Endodermal cell (in vitro differentiated cells): ENCODE measurements around the gene DNM3. TPM values are rescaled to one million over a fixed set of nuclear protein-coding genes. Genes with fewer than 3 reads are reported as not detected.

ENCODE experiments used
- DNase-seq: peaks from one replicate; pipeline ENCODE4 v3.0.0-alpha.2; 2017
- H3K27ac ChIP-seq: 2 replicates; pipeline ENCODE4 v1.5.1; 2013; ENCODE audit warnings: mild to moderate bottlenecking, low read depth, low read length, moderate library complexity
- H3K27me3 ChIP-seq: 2 replicates; pipeline ENCODE4 v1.6.1; 2013; ENCODE audit warnings: mild to moderate bottlenecking, low read length, moderate library complexity; ENCODE audit not compliant: insufficient read depth, control insufficient read depth, poor library complexity, severe bottlenecking
- H3K36me3 ChIP-seq: 2 replicates; pipeline ENCODE4 v1.7.0; 2013; ENCODE audit warnings: mild to moderate bottlenecking, low read length, moderate library complexity; ENCODE audit not compliant: control insufficient read depth, insufficient read depth
- H3K4me1 ChIP-seq: one replicate; pipeline ENCODE4 v1.7.0; 2013; ENCODE audit warnings: low read length; ENCODE audit not compliant: control insufficient read depth, insufficient read depth
- H3K4me3 ChIP-seq: 2 replicates; pipeline ENCODE4 v1.5.1; 2013; ENCODE audit warnings: mild to moderate bottlenecking, low read length, moderate library complexity
- H3K9ac ChIP-seq: 2 replicates; pipeline ENCODE4 v1.6.1; 2013; ENCODE audit warnings: mild to moderate bottlenecking, low read length, moderate library complexity; ENCODE audit not compliant: poor library complexity, severe bottlenecking; ENCODE audit errors: extremely low read depth
- H3K9me3 ChIP-seq: 2 replicates; pipeline ENCODE4 v1.6.1; 2013; ENCODE audit warnings: mild to moderate bottlenecking, low read length, moderate library complexity; ENCODE audit not compliant: control insufficient read depth
- H3K27ac Mint-ChIP-seq: 2 replicates; pipeline ENCODE4 v1.8.0; 2020; ENCODE audit warnings: mixed read lengths
- H3K27me3 Mint-ChIP-seq: 2 replicates; pipeline ENCODE4 v1.8.0; 2021; ENCODE audit warnings: mild to moderate bottlenecking, mixed read lengths; ENCODE audit not compliant: insufficient read depth
- H3K36me3 Mint-ChIP-seq: 2 replicates; pipeline ENCODE4 v1.8.0; 2020; ENCODE audit warnings: low read depth, mixed read lengths
- H3K4me1 Mint-ChIP-seq: 2 replicates; pipeline ENCODE4 v1.8.0; 2020; ENCODE audit warnings: mixed read lengths
- H3K4me3 Mint-ChIP-seq: 2 replicates; pipeline ENCODE4 v1.8.0; 2020; ENCODE audit warnings: mild to moderate bottlenecking, moderate library complexity, mixed read lengths
- H3K9me3 Mint-ChIP-seq: 2 replicates; pipeline ENCODE4 v1.8.0; 2020; ENCODE audit warnings: mild to moderate bottlenecking, mixed read lengths
- WGBS, 2 experiments: methylation state at CpG; one replicate each; pipeline versions ENCODE4 v1.1.5 to v1.1.7; 2013; ENCODE audit warnings: missing lambda C conversion rate in 2 of 2, mixed read lengths in 1 of 2; ENCODE audit not compliant: insufficient coverage in 1 of 2, insufficient read length in 1 of 2; 5-methylcytosine and 5-hydroxymethylcytosine counted together
- total RNA-seq, 2 donors: library from RNA; stranded (reverse); fragmentation: NEBNext Ultra II Directional in 1 of 2; extraction: Animal tissue kit (Norgen Biotek cat#: 25700) in 1 of 2; gene quantifications; 2 replicates in 1 of 2; 3 replicates in 1 of 2; pipeline ENCODE4 v1.2.1, GENCODE V29; 2021
- TF ChIP-seq, protein P1 (sequence below): fragments of 200-600 bp; sonication (generic); conservative IDR thresholded peaks from 2 replicates; pipeline ENCODE4 v1.5.0; 2021; ENCODE audit warnings: antibody characterized with exemption, mild to moderate bottlenecking

Gene DNM3
- total RNA-seq, 2 donors from 2014 or later, result 0.53 to 1.8 TPM

DNA sequence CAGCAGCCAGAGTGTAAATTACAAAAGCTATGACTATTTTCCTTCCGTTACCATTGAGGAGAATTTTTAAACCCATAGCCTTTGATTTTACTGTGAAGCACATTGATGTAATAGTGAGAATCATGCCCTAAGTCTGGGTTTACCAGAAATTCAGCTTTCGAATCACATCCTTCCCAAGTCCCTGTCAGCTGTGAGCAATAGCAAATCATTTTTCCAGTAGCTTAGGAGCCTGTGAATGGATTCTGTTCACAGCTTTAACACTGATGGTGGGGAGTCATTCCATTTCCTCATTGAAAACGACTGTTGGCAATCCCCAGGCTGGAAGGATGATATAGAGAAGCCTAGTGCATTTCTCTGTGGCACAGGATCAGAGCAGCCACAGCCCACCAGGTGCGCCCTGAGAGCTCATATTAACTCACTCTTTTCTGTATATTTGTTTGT lies 497.0 kb downstream of the DNM3 start:
- WGBS, 2 experiments, result 52 to 84% methylated on average over 2 to 4 of the region's 4 CpGs

DNA sequence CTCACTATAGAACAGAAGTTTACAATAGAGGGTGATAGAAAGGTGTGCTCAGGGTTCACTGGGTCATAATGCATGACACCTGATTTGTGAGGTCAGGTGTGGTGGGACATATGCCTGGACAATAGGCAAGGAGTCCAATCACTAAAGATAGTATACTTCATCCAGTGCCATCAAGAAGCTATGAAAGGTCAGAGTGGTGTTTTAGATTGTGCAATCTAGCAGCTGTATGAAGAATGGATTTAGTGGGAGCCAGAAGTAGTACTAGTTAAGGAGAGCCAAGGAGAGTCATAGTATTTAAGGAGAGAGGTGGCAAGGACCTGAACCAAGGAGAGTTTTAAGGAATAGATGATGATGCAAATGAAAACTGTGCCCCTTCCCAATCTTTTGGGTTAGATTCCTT lies 498.5 kb downstream of the DNM3 start:
- H3K36me3 Mint-ChIP-seq, result no peaks in the 10 kb centered on the region
- Histone ChIP-seq H3K36me3 (no peaks in the 10 kb centered on the region), H3K9ac (no peak overlapping the region), H3K4me1 (peaks cover 2% of the 10 kb centered on the region), H3K27me3 (no peaks in the 10 kb centered on the region), H3K4me3 (no peak overlapping the region), H3K9me3 (no peaks in the 10 kb centered on the region), H3K27ac (no peak overlapping the region)
- no peaks in the 10 kb centered on the region for H3K9me3 Mint-ChIP-seq
- TF ChIP-seq, protein P1, sequence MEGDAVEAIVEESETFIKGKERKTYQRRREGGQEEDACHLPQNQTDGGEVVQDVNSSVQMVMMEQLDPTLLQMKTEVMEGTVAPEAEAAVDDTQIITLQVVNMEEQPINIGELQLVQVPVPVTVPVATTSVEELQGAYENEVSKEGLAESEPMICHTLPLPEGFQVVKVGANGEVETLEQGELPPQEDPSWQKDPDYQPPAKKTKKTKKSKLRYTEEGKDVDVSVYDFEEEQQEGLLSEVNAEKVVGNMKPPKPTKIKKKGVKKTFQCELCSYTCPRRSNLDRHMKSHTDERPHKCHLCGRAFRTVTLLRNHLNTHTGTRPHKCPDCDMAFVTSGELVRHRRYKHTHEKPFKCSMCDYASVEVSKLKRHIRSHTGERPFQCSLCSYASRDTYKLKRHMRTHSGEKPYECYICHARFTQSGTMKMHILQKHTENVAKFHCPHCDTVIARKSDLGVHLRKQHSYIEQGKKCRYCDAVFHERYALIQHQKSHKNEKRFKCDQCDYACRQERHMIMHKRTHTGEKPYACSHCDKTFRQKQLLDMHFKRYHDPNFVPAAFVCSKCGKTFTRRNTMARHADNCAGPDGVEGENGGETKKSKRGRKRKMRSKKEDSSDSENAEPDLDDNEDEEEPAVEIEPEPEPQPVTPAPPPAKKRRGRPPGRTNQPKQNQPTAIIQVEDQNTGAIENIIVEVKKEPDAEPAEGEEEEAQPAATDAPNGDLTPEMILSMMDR, result no peak
- no peak overlapping the region for H3K27ac Mint-ChIP-seq
- no peaks in the 10 kb centered on the region for H3K27me3 Mint-ChIP-seq
- no peak for DNase-seq
- H3K4me3 Mint-ChIP-seq, result no peak overlapping the region
- H3K4me1 Mint-ChIP-seq, result peaks cover 25% of the 10 kb centered on the region

More for the DNA sequence above, 497.0 kb downstream of the DNM3 start:
- TF ChIP-seq, protein P1, result no peak
- Histone ChIP-seq H3K36me3 (no peaks in the 10 kb centered on the region), H3K27ac (no peak overlapping the region), H3K9ac (no peak overlapping the region), H3K4me3 (no peak overlapping the region), H3K4me1 (peaks cover 2% of the 10 kb centered on the region), H3K27me3 (no peaks in the 10 kb centered on the region), H3K9me3 (no peaks in the 10 kb centered on the region)
- no peak for DNase-seq
- no peaks in the 10 kb centered on the region for H3K27me3 Mint-ChIP-seq
- no peak overlapping the region for H3K4me3 Mint-ChIP-seq
- no peaks in the 10 kb centered on the region for H3K36me3 Mint-ChIP-seq
- peaks cover 13% of the 10 kb centered on the region for H3K4me1 Mint-ChIP-seq
- H3K9me3 Mint-ChIP-seq, result no peaks in the 10 kb centered on the region
- no peak overlapping the region for H3K27ac Mint-ChIP-seq

DNA sequence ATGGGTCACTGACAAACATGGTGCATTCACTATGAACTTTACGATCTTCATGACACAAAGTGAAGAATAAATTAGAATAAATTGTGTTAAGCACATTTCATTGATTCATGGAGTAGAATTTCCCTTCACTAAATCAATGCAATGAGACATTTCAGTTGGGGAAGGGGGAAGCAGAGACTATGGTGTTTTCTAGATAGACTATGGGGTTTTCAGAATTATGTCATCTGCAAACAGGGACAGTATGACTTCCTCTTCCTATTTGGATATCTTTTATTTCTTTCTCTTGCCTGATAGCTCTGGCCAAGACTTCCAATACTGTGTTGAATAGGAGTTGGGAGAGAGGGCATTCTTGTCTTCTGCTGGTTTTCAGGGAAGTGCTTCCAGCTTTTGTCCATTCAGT lies 499.2 kb downstream of the DNM3 start:
- Histone ChIP-seq H3K9me3 (no peaks in the 10 kb centered on the region), H3K9ac (no peak overlapping the region), H3K27ac (no peak overlapping the region), H3K27me3 (no peaks in the 10 kb centered on the region), H3K4me1 (peaks cover 2% of the 10 kb centered on the region), H3K4me3 (no peak overlapping the region), H3K36me3 (no peaks in the 10 kb centered on the region)
- H3K27me3 Mint-ChIP-seq, result no peaks in the 10 kb centered on the region
- no peak overlapping the region for H3K27ac Mint-ChIP-seq
- H3K9me3 Mint-ChIP-seq, result peaks cover 1% of the 10 kb centered on the region
- H3K4me1 Mint-ChIP-seq, result peaks cover 25% of the 10 kb centered on the region
- no peak overlapping the region for H3K4me3 Mint-ChIP-seq
- WGBS, 2 experiments, result 93 to 100% methylated on average over 1 of the region's 1 CpG
- H3K36me3 Mint-ChIP-seq, result no peaks in the 10 kb centered on the region
- DNase-seq, result no peak
- TF ChIP-seq, protein P1, result no peak
